ENCODE measurements around the gene UBASH3B. TPM values are rescaled to one million over a fixed set of nuclear protein-coding genes. Genes with fewer than 3 reads are reported as not detected.

UBASH3B gene
- total and polyA plus RNA-seq, 2 of the 13 experiments (the other 11 are each of a cell fraction or from before 2014, with no cell fraction given): 4.4 to 7.6 TPM

DNA sequence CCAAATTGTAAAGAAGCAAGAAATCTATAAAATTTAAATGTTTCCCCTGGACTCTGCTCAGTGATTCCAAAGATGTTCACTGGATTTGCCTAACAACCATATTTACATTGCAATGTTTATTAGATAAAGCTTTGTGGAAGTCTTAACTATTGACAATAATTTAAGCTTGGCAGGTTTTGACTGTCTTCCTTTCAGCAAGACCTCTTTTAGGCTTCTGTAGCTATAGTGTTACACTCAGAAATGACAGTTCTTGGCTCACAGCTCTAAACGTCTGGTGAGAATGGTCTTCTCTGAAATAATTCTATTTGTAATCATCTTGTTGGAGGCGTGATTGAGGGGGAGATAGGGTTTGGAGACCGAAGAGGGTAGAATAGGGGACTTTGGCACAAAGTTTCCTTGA is 138.0 kb downstream of the UBASH3B start:
- no peaks in the 10 kb centered on the region for H3K4me1 ChIP-seq (ENCODE audit: insufficient read depth, low read length)
- WGBS (ENCODE audit: low lambda C conversion rate): 67% methylated on average over 3 of the region's 3 CpGs
- intact Hi-C loops (cut with micrococcal nuclease; ENCODE audit: unreplicated experiment): no loop called here
- ChIA-PET POLR2A (no interaction called here), CTCF (ENCODE audit: low intra/inter-chr PET ratio, low total read pairs) (no interaction called here)
- H2AFZ ChIP-seq (ENCODE audit: low read length): no peak overlapping the region
- no TSS peak for BruUV-seq (replicated peaks)
- H3K9me3 ChIP-seq (ENCODE audit: low read length): no peaks in the 10 kb centered on the region
- H3K4me2 ChIP-seq (ENCODE audit: low read depth, low read length): no peak overlapping the region
- no peak for TF ChIP-seq EEA1 (CRISPR knock-in tag; IDR thresholded peaks at IDR 0.05; ENCODE audit: borderline replicate concordance)
- TF ChIP-seq AKAP8 (CRISPR knock-in tag; IDR thresholded peaks at IDR 0.05): no peak
- TF ChIP-seq FOSL1 (CRISPR knock-in tag; IDR thresholded peaks at IDR 0.05; ENCODE audit: borderline replicate concordance): no peak
- TF ChIP-seq, protein P1, sequence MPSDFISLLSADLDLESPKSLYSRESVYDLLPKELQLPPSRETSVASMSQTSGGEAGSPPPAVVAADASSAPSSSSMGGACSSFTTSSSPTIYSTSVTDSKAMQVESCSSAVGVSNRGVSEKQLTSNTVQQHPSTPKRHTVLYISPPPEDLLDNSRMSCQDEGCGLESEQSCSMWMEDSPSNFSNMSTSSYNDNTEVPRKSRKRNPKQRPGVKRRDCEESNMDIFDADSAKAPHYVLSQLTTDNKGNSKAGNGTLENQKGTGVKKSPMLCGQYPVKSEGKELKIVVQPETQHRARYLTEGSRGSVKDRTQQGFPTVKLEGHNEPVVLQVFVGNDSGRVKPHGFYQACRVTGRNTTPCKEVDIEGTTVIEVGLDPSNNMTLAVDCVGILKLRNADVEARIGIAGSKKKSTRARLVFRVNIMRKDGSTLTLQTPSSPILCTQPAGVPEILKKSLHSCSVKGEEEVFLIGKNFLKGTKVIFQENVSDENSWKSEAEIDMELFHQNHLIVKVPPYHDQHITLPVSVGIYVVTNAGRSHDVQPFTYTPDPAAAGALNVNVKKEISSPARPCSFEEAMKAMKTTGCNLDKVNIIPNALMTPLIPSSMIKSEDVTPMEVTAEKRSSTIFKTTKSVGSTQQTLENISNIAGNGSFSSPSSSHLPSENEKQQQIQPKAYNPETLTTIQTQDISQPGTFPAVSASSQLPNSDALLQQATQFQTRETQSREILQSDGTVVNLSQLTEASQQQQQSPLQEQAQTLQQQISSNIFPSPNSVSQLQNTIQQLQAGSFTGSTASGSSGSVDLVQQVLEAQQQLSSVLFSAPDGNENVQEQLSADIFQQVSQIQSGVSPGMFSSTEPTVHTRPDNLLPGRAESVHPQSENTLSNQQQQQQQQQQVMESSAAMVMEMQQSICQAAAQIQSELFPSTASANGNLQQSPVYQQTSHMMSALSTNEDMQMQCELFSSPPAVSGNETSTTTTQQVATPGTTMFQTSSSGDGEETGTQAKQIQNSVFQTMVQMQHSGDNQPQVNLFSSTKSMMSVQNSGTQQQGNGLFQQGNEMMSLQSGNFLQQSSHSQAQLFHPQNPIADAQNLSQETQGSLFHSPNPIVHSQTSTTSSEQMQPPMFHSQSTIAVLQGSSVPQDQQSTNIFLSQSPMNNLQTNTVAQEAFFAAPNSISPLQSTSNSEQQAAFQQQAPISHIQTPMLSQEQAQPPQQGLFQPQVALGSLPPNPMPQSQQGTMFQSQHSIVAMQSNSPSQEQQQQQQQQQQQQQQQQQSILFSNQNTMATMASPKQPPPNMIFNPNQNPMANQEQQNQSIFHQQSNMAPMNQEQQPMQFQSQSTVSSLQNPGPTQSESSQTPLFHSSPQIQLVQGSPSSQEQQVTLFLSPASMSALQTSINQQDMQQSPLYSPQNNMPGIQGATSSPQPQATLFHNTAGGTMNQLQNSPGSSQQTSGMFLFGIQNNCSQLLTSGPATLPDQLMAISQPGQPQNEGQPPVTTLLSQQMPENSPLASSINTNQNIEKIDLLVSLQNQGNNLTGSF (CRISPR knock-in tag; IDR thresholded peaks at IDR 0.05): no peak
- TF ChIP-seq, protein P2, sequence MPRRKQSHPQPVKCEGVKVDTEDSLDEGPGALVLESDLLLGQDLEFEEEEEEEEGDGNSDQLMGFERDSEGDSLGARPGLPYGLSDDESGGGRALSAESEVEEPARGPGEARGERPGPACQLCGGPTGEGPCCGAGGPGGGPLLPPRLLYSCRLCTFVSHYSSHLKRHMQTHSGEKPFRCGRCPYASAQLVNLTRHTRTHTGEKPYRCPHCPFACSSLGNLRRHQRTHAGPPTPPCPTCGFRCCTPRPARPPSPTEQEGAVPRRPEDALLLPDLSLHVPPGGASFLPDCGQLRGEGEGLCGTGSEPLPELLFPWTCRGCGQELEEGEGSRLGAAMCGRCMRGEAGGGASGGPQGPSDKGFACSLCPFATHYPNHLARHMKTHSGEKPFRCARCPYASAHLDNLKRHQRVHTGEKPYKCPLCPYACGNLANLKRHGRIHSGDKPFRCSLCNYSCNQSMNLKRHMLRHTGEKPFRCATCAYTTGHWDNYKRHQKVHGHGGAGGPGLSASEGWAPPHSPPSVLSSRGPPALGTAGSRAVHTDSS (CRISPR knock-in tag; conservative IDR thresholded peaks at IDR 0.05): no peak
- no peak for TF ChIP-seq NFE2 (CRISPR knock-in tag; IDR thresholded peaks at IDR 0.05)
- no peak for TF ChIP-seq RBM39 (IDR thresholded peaks at IDR 0.05; ENCODE audit: low read depth, low read length, poor library complexity, severe bottlenecking)
- H4K20me1 ChIP-seq (ENCODE audit: insufficient read depth, low read length): no peaks in the 10 kb centered on the region; the same call in 1 of the 2 replicates
- no peaks in the 10 kb centered on the region for H3K79me2 ChIP-seq (ENCODE audit: insufficient read depth, low read length)
- FAIRE-seq (no peak), ATAC-seq (no peak), DNase-seq (ENCODE audit: low spot score) (no peak)
- H3K27me3 ChIP-seq (ENCODE audit: control insufficient read depth in 1 of 2, insufficient read depth in 2 of 2, low read length in 2 of 2): no peaks in the 10 kb centered on the region
- no peak overlapping the region for H3K27ac ChIP-seq (ENCODE audit: extremely low read length, insufficient read depth, low read length)
- H3K36me3 ChIP-seq (replicated peaks in 1 of 2; ENCODE audit: control insufficient read depth in 1 of 2, insufficient read depth in 2 of 2, low read length in 2 of 2): peaks cover 9 to 23% of the 10 kb centered on the region in 2 experiments
- no peak overlapping the region for H3K9ac ChIP-seq (ENCODE audit: insufficient read depth, low read depth, low read length)
- in situ Hi-C loops (cut with HindIII; ENCODE audit: extremely low pct_ligation_motif_present, low pct_unique_long_range_greater_than_20kb): no loop called here
- H3K4me3 ChIP-seq (replicated peaks in 1 of 3; ENCODE audit: insufficient read depth in 1 of 3, low read depth in 2 of 3, low read length in 3 of 3): no peak overlapping the region

Data from HepG2 (cell line).